ENCODE measurements around the gene USP12.
"Not testable (repeated sequence)": the region's sequence is repeated elsewhere in the genome, so short reads cannot be mapped to it uniquely, and the experiment has no call there.

USP12 gene

GRCh38 chr13:27159806-27160563 lies 11.6 kb downstream of the USP12 start:
- intact Hi-C loops (cut with DNase I) = no loop called here
- DNase-seq = no peak

GRCh38 chr13:27158335-27158734 lies 13.3 kb downstream of the USP12 start:
- intact Hi-C loops (cut with DNase I) = no loop called here
- DNase-seq = no peak

- DNase-seq = no peak
- intact Hi-C loops (cut with DNase I) = no loop called here
Observed at GRCh38 chr13:27151798-27152599, 19.6 kb downstream of the USP12 start.

- intact Hi-C loops (cut with DNase I) = no loop called here
- no peak for DNase-seq
Observed at GRCh38 chr13:27149702-27150101, 21.9 kb downstream of the USP12 start.

- no peak for DNase-seq
- intact Hi-C loops (cut with DNase I) = no loop called here
Observed at GRCh38 chr13:27148900-27149299, 22.7 kb downstream of the USP12 start.

GRCh38 chr13:27147530-27148170 lies 24.0 kb downstream of the USP12 start:
- intact Hi-C loops (cut with DNase I) = no loop called here
- no peak for DNase-seq

GRCh38 chr13:27141746-27142145 lies 29.9 kb downstream of the USP12 start:
- no peak for DNase-seq
- intact Hi-C loops (cut with DNase I) = no loop called here

- intact Hi-C loops (cut with DNase I); DNase-seq: not testable (repeated sequence)
Observed at GRCh38 chr13:27141159-27141558, 30.5 kb downstream of the USP12 start.

- no peak for DNase-seq
- intact Hi-C loops (cut with DNase I) = no loop called here
Observed at GRCh38 chr13:27140060-27140459, 31.6 kb downstream of the USP12 start.

GRCh38 chr13:27139565-27139964 lies 32.0 kb downstream of the USP12 start:
- intact Hi-C loops (cut with DNase I) = no loop called here
- DNase-seq = no peak

GRCh38 chr13:27138457-27139093 lies 33.0 kb downstream of the USP12 start:
- DNase-seq = no peak

GRCh38 chr13:27137759-27138158 lies 33.9 kb downstream of the USP12 start:
- peak in 8 of 10 donors; percentile 42 to 90 (median 54) for DNase-seq

More at GRCh38 chr13:27138457-27139093, 33.0 kb downstream of the USP12 start:
- intact Hi-C loops (cut with DNase I) = no loop called here

GRCh38 chr13:27135023-27135422 lies 36.6 kb downstream of the USP12 start:
- intact Hi-C loops (cut with DNase I) = no loop called here
- DNase-seq = no peak

More at GRCh38 chr13:27137759-27138158, 33.9 kb downstream of the USP12 start:
- intact Hi-C loops (cut with DNase I) = no loop called here

- intact Hi-C loops (cut with DNase I) = no loop called here
- DNase-seq = no peak
Observed at GRCh38 chr13:27133889-27134288, 37.7 kb downstream of the USP12 start.

GRCh38 chr13:27132538-27132937 lies 39.1 kb downstream of the USP12 start:
- intact Hi-C loops (cut with DNase I) = no loop called here

GRCh38 chr13:27131906-27132305 lies 39.7 kb downstream of the USP12 start:
- DNase-seq = no peak
- intact Hi-C loops (cut with DNase I) = no loop called here

More at GRCh38 chr13:27132538-27132937, 39.1 kb downstream of the USP12 start:
- no peak for DNase-seq

- intact Hi-C loops (cut with DNase I) = no loop called here
- no peak for DNase-seq
Observed at GRCh38 chr13:27130979-27131623, 40.5 kb downstream of the USP12 start.

GRCh38 chr13:27130223-27130978 lies 41.2 kb downstream of the USP12 start:
- DNase-seq = no peak
- intact Hi-C loops (cut with DNase I) = no loop called here

- intact Hi-C loops (cut with DNase I) = no loop called here
- DNase-seq = no peak
Observed at GRCh38 chr13:27128825-27129627, 42.6 kb downstream of the USP12 start.
